ENCODE results near the gene C16orf54.

- TF ChIP-seq, protein P1, sequence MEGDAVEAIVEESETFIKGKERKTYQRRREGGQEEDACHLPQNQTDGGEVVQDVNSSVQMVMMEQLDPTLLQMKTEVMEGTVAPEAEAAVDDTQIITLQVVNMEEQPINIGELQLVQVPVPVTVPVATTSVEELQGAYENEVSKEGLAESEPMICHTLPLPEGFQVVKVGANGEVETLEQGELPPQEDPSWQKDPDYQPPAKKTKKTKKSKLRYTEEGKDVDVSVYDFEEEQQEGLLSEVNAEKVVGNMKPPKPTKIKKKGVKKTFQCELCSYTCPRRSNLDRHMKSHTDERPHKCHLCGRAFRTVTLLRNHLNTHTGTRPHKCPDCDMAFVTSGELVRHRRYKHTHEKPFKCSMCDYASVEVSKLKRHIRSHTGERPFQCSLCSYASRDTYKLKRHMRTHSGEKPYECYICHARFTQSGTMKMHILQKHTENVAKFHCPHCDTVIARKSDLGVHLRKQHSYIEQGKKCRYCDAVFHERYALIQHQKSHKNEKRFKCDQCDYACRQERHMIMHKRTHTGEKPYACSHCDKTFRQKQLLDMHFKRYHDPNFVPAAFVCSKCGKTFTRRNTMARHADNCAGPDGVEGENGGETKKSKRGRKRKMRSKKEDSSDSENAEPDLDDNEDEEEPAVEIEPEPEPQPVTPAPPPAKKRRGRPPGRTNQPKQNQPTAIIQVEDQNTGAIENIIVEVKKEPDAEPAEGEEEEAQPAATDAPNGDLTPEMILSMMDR (IDR thresholded peaks at IDR 0.05 in 2 of 3, conservative IDR thresholded peaks at IDR 0.05 in 1 of 3; ENCODE audit: control insufficient read depth in 2 of 3, extremely low read depth in 1 of 3, insufficient read depth in 1 of 3, low read depth in 3 of 3, low read length in 3 of 3) = no peak
- TF ChIP-seq POLR2AphosphoS5 (IDR thresholded peaks at IDR 0.05; ENCODE audit: low read length) (no peak), SIX5 (IDR thresholded peaks at IDR 0.05; ENCODE audit: low read depth, low read length, severe bottlenecking) (no peak), HDAC6 (IDR thresholded peaks at IDR 0.05; ENCODE audit: unreplicated experiment) (no peak), HDAC2 (IDR thresholded peaks at IDR 0.05) (no peak), LARP7 (IDR thresholded peaks at IDR 0.05) (no peak)
- TF ChIP-seq, protein P2, sequence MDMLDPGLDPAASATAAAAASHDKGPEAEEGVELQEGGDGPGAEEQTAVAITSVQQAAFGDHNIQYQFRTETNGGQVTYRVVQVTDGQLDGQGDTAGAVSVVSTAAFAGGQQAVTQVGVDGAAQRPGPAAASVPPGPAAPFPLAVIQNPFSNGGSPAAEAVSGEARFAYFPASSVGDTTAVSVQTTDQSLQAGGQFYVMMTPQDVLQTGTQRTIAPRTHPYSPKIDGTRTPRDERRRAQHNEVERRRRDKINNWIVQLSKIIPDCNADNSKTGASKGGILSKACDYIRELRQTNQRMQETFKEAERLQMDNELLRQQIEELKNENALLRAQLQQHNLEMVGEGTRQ (IDR thresholded peaks at IDR 0.05; ENCODE audit: borderline replicate concordance, low read depth, low read length) = no peak
Observed at GRCh38 chr16:29734786-29735185, 11.0 kb downstream of the C16orf54 start.

Data from GM12878 (cell line).